GM21423 (cell line): ENCODE data around the gene S100A7.

Source experiments
- ATAC-seq: cut with Tn5 transposase; IDR thresholded peaks from one replicate; pipeline ENCODE4 v1.9.1; 2021; ENCODE audit warnings: mild to moderate bottlenecking, moderate library complexity; ENCODE audit not compliant: unreplicated experiment

S100A7 gene

GRCh38 chr1:153460551-153460950, at the start of gene S100A7:
S100A7 (minus strand) TSS chr1:153460651; CDS start chr1:153459013, 1,638 bp downstream.
- ATAC-seq, result no peak

- no peak for ATAC-seq
Observed at GRCh38 chr1:153509729-153510354, 49.4 kb upstream of the S100A7 start.

GRCh38 chr1:153509036-153509435, 48.6 kb upstream of the S100A7 start:
- no peak for ATAC-seq

- ATAC-seq, result no peak
Observed at GRCh38 chr1:153507926-153508583, 47.6 kb upstream of the S100A7 start.

- no peak for ATAC-seq
Observed at GRCh38 chr1:153506831-153507413, 46.5 kb upstream of the S100A7 start.

- no peak for ATAC-seq
Observed at GRCh38 chr1:153506386-153506785, 45.9 kb upstream of the S100A7 start.

GRCh38 chr1:153505576-153505975, 45.1 kb upstream of the S100A7 start:
- no peak for ATAC-seq

- no peak for ATAC-seq
Observed at GRCh38 chr1:153503766-153504165, 43.3 kb upstream of the S100A7 start.

GRCh38 chr1:153498746-153499145, 38.3 kb upstream of the S100A7 start:
- ATAC-seq, result no peak

GRCh38 chr1:153495536-153495935, 35.1 kb upstream of the S100A7 start:
- no peak for ATAC-seq

- no peak for ATAC-seq
Observed at GRCh38 chr1:153494976-153495535, 34.6 kb upstream of the S100A7 start.

- ATAC-seq, result no peak
Observed at GRCh38 chr1:153493343-153493960, 33.0 kb upstream of the S100A7 start.

- no peak for ATAC-seq
Observed at GRCh38 chr1:153490272-153491051, 30.0 kb upstream of the S100A7 start.

GRCh38 chr1:153488731-153489130, 28.3 kb upstream of the S100A7 start:
- ATAC-seq, result no peak

- no peak for ATAC-seq
Observed at GRCh38 chr1:153487707-153488106, 27.3 kb upstream of the S100A7 start.

- no peak for ATAC-seq
Observed at GRCh38 chr1:153485863-153486262, 25.4 kb upstream of the S100A7 start.

GRCh38 chr1:153483776-153484175, 23.3 kb upstream of the S100A7 start:
- no peak for ATAC-seq

GRCh38 chr1:153481124-153481523, 20.7 kb upstream of the S100A7 start:
- ATAC-seq, result no peak

- ATAC-seq, result no peak
Observed at GRCh38 chr1:153478692-153479618, 18.5 kb upstream of the S100A7 start.
